Neural cell (in vitro differentiated cells): ENCODE measurements around the gene MSLN. TPM values are rescaled to one million over a fixed set of nuclear protein-coding genes. Genes with fewer than 3 reads are reported as not detected.

Experiments used
- H2AFZ ChIP-seq: fragments of 200-600, 300-800 bp; sonication (generic), shearing (Covaris generic); 2 replicates; pipeline ENCODE4 v1.6.0; 2014; ENCODE audit warnings: low read depth, mild to moderate bottlenecking, antibody characterized with exemption, low read length, moderate library complexity
- H3F3A ChIP-seq: fragments of 200-600 bp; shearing (Covaris generic); 2 replicates; pipeline ENCODE4 v1.6.1; 2016; ENCODE audit warnings: mild to moderate bottlenecking, moderate library complexity, mixed read lengths, antibody characterized with exemption, low read length; ENCODE audit not compliant: insufficient read depth, poor library complexity, severe bottlenecking
- H3K27ac ChIP-seq: fragments of 200-600, 300-800 bp; sonication (generic), shearing (Covaris generic); 2 replicates; pipeline ENCODE4 v1.5.1; 2014; ENCODE audit warnings: mild to moderate bottlenecking, low read length, moderate library complexity
- H3K27me3 ChIP-seq: fragments of 300-800, 200-600 bp; sonication (generic), shearing (Covaris generic); 2 replicates; pipeline ENCODE4 v1.6.0; 2014; ENCODE audit warnings: mild to moderate bottlenecking, low read depth, low read length, moderate library complexity; ENCODE audit not compliant: insufficient read depth
- H3K36me3 ChIP-seq: fragments of 300-800, 200-600 bp; sonication (generic), shearing (Covaris generic); 2 replicates; pipeline ENCODE4 v1.5.1; 2014; ENCODE audit warnings: mild to moderate bottlenecking, antibody characterized with exemption, low read length, moderate library complexity; ENCODE audit not compliant: insufficient read depth
- H3K4me2 ChIP-seq: fragments of 300-800, 200-600 bp; sonication (generic), shearing (Covaris generic); 2 replicates; pipeline ENCODE4 v1.6.0; 2014; ENCODE audit warnings: mild to moderate bottlenecking, low read length
- H3K4me3 ChIP-seq: fragments of 300-800, 200-600 bp; sonication (generic), shearing (Covaris generic); 2 replicates; pipeline ENCODE4 v1.5.1; 2014; ENCODE audit warnings: mild to moderate bottlenecking, low read length, moderate library complexity
- H3K79me2 ChIP-seq: fragments of 200-600 bp; shearing (Covaris generic); replicated peaks from 2 replicates; pipeline ENCODE4 v1.6.0; 2014; ENCODE audit warnings: mild to moderate bottlenecking, low read length, moderate library complexity; ENCODE audit not compliant: insufficient read depth
- H3K9ac ChIP-seq: fragments of 300-800, 200-600 bp; sonication (generic), shearing (Covaris generic); 2 replicates; pipeline ENCODE4 v1.6.1; 2016; ENCODE audit warnings: mild to moderate bottlenecking, low read length, mixed read lengths
- H3K9me2 ChIP-seq: fragments of 200-600 bp; shearing (Covaris generic); 2 replicates; pipeline ENCODE4 v1.6.1; 2016; ENCODE audit warnings: mild to moderate bottlenecking, low read length, mixed read lengths; ENCODE audit not compliant: insufficient read depth
- H3K9me3 ChIP-seq: fragments of 200-600, 300-800 bp; sonication (generic), shearing (Covaris generic); 2 replicates; pipeline ENCODE4 v1.6.1; 2016; ENCODE audit warnings: mild to moderate bottlenecking, mixed run types, low read length, moderate library complexity, mixed read lengths
- H4K20me1 ChIP-seq: fragments of 200-600 bp; shearing (Covaris generic); 2 replicates; pipeline ENCODE4 v1.6.1; 2016; ENCODE audit warnings: mild to moderate bottlenecking, mixed run types; ENCODE audit not compliant: insufficient read depth
- CTCF ChIP-seq: fragments of 450-650 bp; IDR thresholded peaks from 2 replicates; pipeline ENCODE4 v1.5.1; 2014; ENCODE audit warnings: antibody characterized with exemption, mild to moderate bottlenecking, moderate library complexity; ENCODE audit not compliant: poor library complexity, severe bottlenecking
- EP300 ChIP-seq: fragments of 450-650 bp; conservative IDR thresholded peaks from 2 replicates; pipeline ENCODE4 v1.6.1; 2014; ENCODE audit warnings: antibody characterized with exemption, mild to moderate bottlenecking, moderate library complexity; ENCODE audit not compliant: poor library complexity, severe bottlenecking
- EZH2 ChIP-seq: fragments of 200-600, 300-800 bp; shearing (Covaris generic), sonication (generic); IDR thresholded peaks from 2 replicates; pipeline ENCODE4 v1.6.1; 2014; ENCODE audit warnings: antibody characterized with exemption, low read length, borderline replicate concordance, mild to moderate bottlenecking; ENCODE audit not compliant: insufficient read depth, poor library complexity, severe bottlenecking
- MXI1 ChIP-seq: fragments of 450-650 bp; conservative IDR thresholded peaks from 2 replicates; pipeline ENCODE4 v1.6.1; 2014; ENCODE audit warnings: antibody characterized with exemption, mild to moderate bottlenecking; ENCODE audit not compliant: poor library complexity, severe bottlenecking
- POLR2AphosphoS5 ChIP-seq: IDR thresholded peaks from 2 replicates; pipeline ENCODE4 v1.6.1; 2012
- RAD21 ChIP-seq: fragments of 450-650 bp; conservative IDR thresholded peaks from 2 replicates; pipeline ENCODE4 v1.6.1; 2014; ENCODE audit warnings: antibody characterized with exemption, mild to moderate bottlenecking, moderate library complexity
- REST ChIP-seq: IDR thresholded peaks from 2 replicates; pipeline ENCODE4 v1.6.1; 2012; ENCODE audit warnings: borderline replicate concordance
- SMC3 ChIP-seq: fragments of 450-650 bp; conservative IDR thresholded peaks from 2 replicates; pipeline ENCODE4 v1.6.1; 2014; ENCODE audit warnings: antibody characterized with exemption, mild to moderate bottlenecking, moderate library complexity; ENCODE audit not compliant: poor library complexity
- TAF1 ChIP-seq: IDR thresholded peaks from 2 replicates; pipeline ENCODE4 v1.6.1; 2012; ENCODE audit warnings: low read depth
- polyA plus RNA-seq: library from polyadenylated mRNA; depleted of rRNA; stranded (reverse); fragments of >200 nt; gene quantifications from 2 replicates; pipeline ENCODE4 v1.2.3, GENCODE V29; 2014

Gene MSLN
- polyA plus RNA-seq, 1 donor from 2014 or later = 0.63 TPM

- TF ChIP-seq POLR2AphosphoS5 (no peak), TAF1 (no peak), RAD21 (no peak), EP300 (no peak), REST (no peak), SMC3 (no peak), CTCF (no peak), EZH2 (no peak), MXI1 (no peak)
- H3K9me2 ChIP-seq = no peaks in the 10 kb centered on the region
- H3K27me3 ChIP-seq = no peaks in the 10 kb centered on the region
- H3K9me3 ChIP-seq = no peaks in the 10 kb centered on the region
- H4K20me1 ChIP-seq = no peaks in the 10 kb centered on the region
- no peak overlapping the region for H3K27ac ChIP-seq
- H2AFZ ChIP-seq = no peak overlapping the region
- H3K36me3 ChIP-seq = no peaks in the 10 kb centered on the region
- H3K9ac ChIP-seq = no peak overlapping the region
- H3K79me2 ChIP-seq = no peaks in the 10 kb centered on the region
- H3K4me3 ChIP-seq = no peak overlapping the region
- H3K4me2 ChIP-seq = no peak overlapping the region
- no peaks in the 10 kb centered on the region for H3F3A ChIP-seq
These were observed 5.7 kb downstream of the MSLN start for GRCh38 chr16:766008-766819.

DNA sequence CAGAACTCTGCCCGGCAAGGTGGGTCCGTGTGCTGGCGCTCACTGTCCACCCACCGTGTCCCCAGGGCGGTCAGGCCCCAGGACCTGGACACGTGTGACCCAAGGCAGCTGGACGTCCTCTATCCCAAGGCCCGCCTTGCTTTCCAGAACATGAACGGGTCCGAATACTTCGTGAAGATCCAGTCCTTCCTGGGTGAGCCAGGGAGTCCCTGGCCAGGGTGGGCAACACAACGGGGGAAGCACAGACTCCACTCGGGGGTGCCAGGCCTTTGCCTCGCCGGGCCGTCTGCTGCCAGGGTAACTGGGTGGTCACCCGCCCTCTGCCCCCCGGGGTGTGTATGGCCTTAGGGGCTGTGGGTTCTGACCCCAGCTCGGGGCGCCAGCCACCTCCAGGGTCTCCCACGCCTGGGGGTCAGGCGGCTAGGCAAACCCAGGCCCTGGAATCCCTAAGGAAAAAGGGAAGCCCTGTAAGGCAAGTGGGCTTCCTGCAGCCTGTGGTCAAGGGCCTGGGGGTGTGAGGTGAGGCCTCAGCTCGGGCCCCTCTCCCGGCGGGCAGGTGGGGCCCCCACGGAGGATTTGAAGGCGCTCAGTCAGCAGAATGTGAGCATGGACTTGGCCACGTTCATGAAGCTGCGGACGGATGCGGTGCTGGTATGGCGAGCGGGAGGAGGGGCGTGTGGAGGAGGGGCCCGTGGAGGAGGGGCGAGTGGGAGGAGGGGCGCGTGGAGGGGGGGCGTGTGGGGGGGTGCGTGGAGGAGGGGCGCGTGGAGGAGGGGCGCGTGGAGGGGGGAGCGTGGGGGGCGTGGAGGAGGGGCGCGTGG is 6.5 kb downstream of the MSLN start:
- H3K4me3 ChIP-seq = no peak overlapping the region
- no peaks in the 10 kb centered on the region for H3K79me2 ChIP-seq
- no peaks in the 10 kb centered on the region for H3F3A ChIP-seq
- H2AFZ ChIP-seq = no peak overlapping the region
- no peaks in the 10 kb centered on the region for H3K9me3 ChIP-seq
- no peaks in the 10 kb centered on the region for H3K27me3 ChIP-seq
- H3K9me2 ChIP-seq = no peaks in the 10 kb centered on the region
- no peak overlapping the region for H3K27ac ChIP-seq
- H3K36me3 ChIP-seq = no peaks in the 10 kb centered on the region
- no peak overlapping the region for H3K9ac ChIP-seq
- TF ChIP-seq CTCF = no peak
- TF ChIP-seq EP300 = no peak
- no peak for TF ChIP-seq REST
- TF ChIP-seq SMC3 = no peak
- no peak for TF ChIP-seq TAF1
- TF ChIP-seq POLR2AphosphoS5 = no peak
- H4K20me1 ChIP-seq = no peaks in the 10 kb centered on the region
- no peak overlapping the region for H3K4me2 ChIP-seq
